Measurements from ENCODE around the gene GALNT18. TPM values are rescaled to one million over a fixed set of nuclear protein-coding genes. Genes with fewer than 3 reads are reported as not detected.

Gene GALNT18
- total RNA-seq, 4 donors from 2014 or later: 3.5 to 31.4 (median 11.1) TPM

DNA sequence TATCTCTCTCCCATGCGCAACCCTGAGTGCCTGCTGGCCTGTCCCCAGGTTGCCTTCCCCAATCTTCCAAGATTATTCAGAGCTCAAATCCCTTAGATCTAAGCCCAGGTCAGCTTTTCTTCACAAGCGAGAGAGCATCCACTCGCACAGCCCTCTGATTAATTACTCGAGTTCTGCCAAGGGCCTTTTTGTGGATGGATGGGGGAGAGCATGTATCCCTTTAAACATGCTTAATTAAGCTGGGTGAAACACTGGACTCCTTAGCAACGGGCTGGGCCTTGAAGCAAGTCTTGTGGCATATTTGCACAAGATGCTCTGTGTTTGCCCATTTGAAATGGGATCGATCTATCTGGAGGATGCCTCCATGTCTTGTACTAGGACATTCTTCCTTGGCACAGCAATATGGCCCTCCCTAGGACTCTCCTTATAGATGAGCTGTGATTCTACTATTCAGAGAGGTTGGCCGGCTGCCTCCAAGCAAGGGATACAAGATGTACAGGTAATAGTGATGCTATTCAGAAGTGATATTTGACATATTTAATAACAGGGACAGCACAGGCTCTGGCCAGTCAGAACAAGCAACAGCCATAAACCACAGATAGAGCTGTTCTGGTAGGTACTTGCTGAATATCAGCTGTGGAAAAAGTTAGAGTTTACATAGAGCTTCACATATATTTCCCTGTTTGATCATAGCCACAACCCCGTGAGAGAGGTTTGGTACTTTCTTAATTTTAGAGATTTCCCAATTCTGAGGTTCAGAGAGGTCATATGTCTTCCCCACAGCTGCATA lies 394.3 kb downstream of the GALNT18 start:
- DNase-seq: no peak
- Histone ChIP-seq H3K9me3 (no peaks in the 10 kb centered on the region), H3K36me3 (no peaks in the 10 kb centered on the region), H3K4me1 (no peaks in the 10 kb centered on the region), H3K27me3 (no peaks in the 10 kb centered on the region), H3K4me3 (no peak overlapping the region), H3K27ac (no peak overlapping the region)
- TF ChIP-seq, protein P1, sequence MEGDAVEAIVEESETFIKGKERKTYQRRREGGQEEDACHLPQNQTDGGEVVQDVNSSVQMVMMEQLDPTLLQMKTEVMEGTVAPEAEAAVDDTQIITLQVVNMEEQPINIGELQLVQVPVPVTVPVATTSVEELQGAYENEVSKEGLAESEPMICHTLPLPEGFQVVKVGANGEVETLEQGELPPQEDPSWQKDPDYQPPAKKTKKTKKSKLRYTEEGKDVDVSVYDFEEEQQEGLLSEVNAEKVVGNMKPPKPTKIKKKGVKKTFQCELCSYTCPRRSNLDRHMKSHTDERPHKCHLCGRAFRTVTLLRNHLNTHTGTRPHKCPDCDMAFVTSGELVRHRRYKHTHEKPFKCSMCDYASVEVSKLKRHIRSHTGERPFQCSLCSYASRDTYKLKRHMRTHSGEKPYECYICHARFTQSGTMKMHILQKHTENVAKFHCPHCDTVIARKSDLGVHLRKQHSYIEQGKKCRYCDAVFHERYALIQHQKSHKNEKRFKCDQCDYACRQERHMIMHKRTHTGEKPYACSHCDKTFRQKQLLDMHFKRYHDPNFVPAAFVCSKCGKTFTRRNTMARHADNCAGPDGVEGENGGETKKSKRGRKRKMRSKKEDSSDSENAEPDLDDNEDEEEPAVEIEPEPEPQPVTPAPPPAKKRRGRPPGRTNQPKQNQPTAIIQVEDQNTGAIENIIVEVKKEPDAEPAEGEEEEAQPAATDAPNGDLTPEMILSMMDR (IDR thresholded peaks at IDR 0.05): no peak
- no peak for TF ChIP-seq POLR2A (IDR thresholded peaks at IDR 0.05)

Small RNA genes lying within 50 kb of the gene (small RNA-seq; reads per million reads assigned to genes)
- 0 reads per million in 2 donors for gene MIR4299

Other genes with a start within 250 kb of the GALNT18 start
- gene USP47, start 220.0 kb upstream of the GALNT18 start, total RNA-seq: 100 to 1,000 TPM in 1 of 4 donors, 10 to 100 TPM in 3; 62.5 to 170 (median 66.4) TPM